Measurements from ENCODE around the gene FAR1.

The FAR1 gene

DNA sequence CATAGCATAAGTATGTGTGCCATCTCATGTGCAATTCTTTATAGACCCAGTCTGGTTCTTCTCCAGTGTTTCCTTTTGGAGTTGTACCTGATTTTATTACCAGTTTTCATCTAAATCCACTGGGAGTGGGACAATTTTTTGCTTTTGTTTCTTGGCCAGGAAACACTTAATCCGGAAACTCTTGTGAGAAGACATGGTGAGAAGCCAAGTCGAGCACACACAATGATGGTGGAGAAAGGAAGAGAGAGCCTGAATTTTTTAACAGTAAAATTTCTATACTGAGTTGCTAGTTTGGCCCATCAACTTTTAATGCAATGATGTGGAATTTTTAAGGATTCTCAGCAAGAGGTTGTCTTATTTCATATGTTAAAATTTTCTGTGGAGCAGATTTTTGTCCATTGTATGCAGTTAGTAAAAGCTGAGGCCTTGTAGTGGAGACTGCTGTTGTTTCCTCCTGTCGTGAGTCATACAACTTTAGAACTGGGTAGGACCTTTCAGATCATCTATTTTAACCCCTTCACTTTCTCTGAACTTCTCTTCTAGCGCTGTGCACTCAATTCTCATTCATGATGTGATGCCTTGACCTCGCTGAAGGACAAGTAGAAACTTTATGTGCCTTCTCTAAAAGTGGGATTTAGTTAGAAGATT is 17.1 kb downstream of the FAR1 start:
- H3K27me3 ChIP-seq (ENCODE audit: insufficient read depth, insufficient read length) = no peaks in the 10 kb centered on the region
- peaks cover 3% of the 10 kb centered on the region for H3K36me3 ChIP-seq (ENCODE audit: insufficient read depth, insufficient read length, low read length)
- no peak overlapping the region for H3K4me3 ChIP-seq (ENCODE audit: insufficient read length, low read depth)
- H3K9me3 ChIP-seq (ENCODE audit: insufficient read depth, low read length) = no peaks in the 10 kb centered on the region
- H3K9ac ChIP-seq (ENCODE audit: insufficient read length, low read depth) = no peak overlapping the region
- no peaks in the 10 kb centered on the region for H3K4me1 ChIP-seq (ENCODE audit: insufficient read depth, insufficient read length)
- TF ChIP-seq SUZ12 (IDR thresholded peaks at IDR 0.05; ENCODE audit: extremely low read depth, insufficient read depth, insufficient read length) (no peak), ZNF274 (IDR thresholded peaks at IDR 0.05; ENCODE audit: low read depth, low read length) (no peak), YY1 (IDR thresholded peaks at IDR 0.05; ENCODE audit: insufficient read depth, insufficient read length) (no peak)
- no peak for DNase-seq (ENCODE audit: low read depth, low spot score)

DNA sequence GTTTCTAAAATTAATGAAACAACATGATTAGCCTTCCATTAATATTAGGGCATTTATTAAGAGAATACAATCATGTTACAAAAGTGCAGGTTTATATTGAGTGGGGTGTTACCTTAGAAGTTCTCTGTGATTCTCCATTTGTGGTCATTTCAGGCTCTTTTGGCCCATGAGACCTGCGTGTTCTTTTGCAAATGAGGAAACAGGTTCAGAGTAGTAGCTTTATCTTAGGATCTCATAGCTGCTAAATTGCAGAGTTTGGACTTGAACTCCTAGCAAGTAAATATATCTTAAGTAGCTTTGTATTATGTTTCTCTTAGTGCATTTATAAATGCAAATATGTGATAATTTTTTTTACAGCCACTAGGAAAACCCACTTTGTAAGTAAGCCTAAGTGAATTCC is 18.3 kb downstream of the FAR1 start:
- Histone ChIP-seq H3K27me3 (ENCODE audit: insufficient read depth, insufficient read length) (no peaks in the 10 kb centered on the region), H3K4me1 (ENCODE audit: insufficient read depth, insufficient read length) (no peaks in the 10 kb centered on the region), H3K9ac (ENCODE audit: insufficient read length, low read depth) (no peak overlapping the region), H3K9me3 (ENCODE audit: insufficient read depth, low read length) (no peaks in the 10 kb centered on the region), H3K36me3 (ENCODE audit: insufficient read depth, insufficient read length, low read length) (peaks cover 6% of the 10 kb centered on the region), H3K4me3 (ENCODE audit: insufficient read length, low read depth) (no peak overlapping the region)
- no peak for TF ChIP-seq YY1 (IDR thresholded peaks at IDR 0.05; ENCODE audit: insufficient read depth, insufficient read length)
- DNase-seq (ENCODE audit: low read depth, low spot score) = no peak

GRCh38 chr11:13687271-13687670 is 18.8 kb downstream of the FAR1 start:
- no peaks in the 10 kb centered on the region for H3K27me3 ChIP-seq (ENCODE audit: insufficient read depth, insufficient read length)
- TF ChIP-seq SUZ12 (IDR thresholded peaks at IDR 0.05; ENCODE audit: extremely low read depth, insufficient read depth, insufficient read length) = no peak
- no peak for TF ChIP-seq ZNF274 (IDR thresholded peaks at IDR 0.05; ENCODE audit: low read depth, low read length)
- no peak for TF ChIP-seq YY1 (IDR thresholded peaks at IDR 0.05; ENCODE audit: insufficient read depth, insufficient read length)
- H3K4me1 ChIP-seq (ENCODE audit: insufficient read depth, insufficient read length) = no peaks in the 10 kb centered on the region
- H3K4me3 ChIP-seq (ENCODE audit: insufficient read length, low read depth) = no peak overlapping the region
- peaks cover 6% of the 10 kb centered on the region for H3K36me3 ChIP-seq (ENCODE audit: insufficient read depth, insufficient read length, low read length)
- H3K9ac ChIP-seq (ENCODE audit: insufficient read length, low read depth) = no peak overlapping the region
- no peaks in the 10 kb centered on the region for H3K9me3 ChIP-seq (ENCODE audit: insufficient read depth, low read length)
- DNase-seq (ENCODE audit: low read depth, low spot score) = no peak

- Histone ChIP-seq H3K36me3 (ENCODE audit: insufficient read depth, insufficient read length, low read length) (peaks cover 22% of the 10 kb centered on the region), H3K9ac (ENCODE audit: insufficient read length, low read depth) (no peak overlapping the region)
Observed at GRCh38 chr11:13691286-13691899, 22.9 kb downstream of the FAR1 start.

DNA sequence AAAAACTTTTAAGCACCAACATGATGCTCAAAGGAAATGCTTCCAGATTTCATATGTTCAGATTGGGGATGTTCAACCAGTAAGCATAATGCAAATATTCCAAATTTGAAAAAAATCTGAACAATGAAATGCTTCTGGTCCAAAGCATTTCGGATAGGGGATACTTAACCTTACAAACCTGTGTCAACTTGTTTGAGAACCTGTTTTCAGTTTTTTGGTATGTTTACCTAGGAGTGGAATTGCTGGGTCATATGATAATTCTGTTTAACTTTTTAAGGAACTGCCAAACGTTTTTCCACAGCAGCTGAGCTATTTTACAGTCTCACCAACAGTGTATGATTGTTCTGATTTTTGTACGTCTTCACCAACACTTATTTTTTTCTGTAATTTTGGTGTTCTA is 23.7 kb downstream of the FAR1 start:
- H3K4me3 ChIP-seq (ENCODE audit: insufficient read length, low read depth) = no peak overlapping the region
- no peaks in the 10 kb centered on the region for H3K4me1 ChIP-seq (ENCODE audit: insufficient read depth, insufficient read length)
- H3K27me3 ChIP-seq (ENCODE audit: insufficient read depth, insufficient read length) = no peaks in the 10 kb centered on the region
- no peak overlapping the region for H3K9ac ChIP-seq (ENCODE audit: insufficient read length, low read depth)
- no peaks in the 10 kb centered on the region for H3K9me3 ChIP-seq (ENCODE audit: insufficient read depth, low read length)
- TF ChIP-seq ZNF274 (IDR thresholded peaks at IDR 0.05; ENCODE audit: low read depth, low read length) = no peak
- TF ChIP-seq YY1 (IDR thresholded peaks at IDR 0.05; ENCODE audit: insufficient read depth, insufficient read length) = no peak
- no peak for TF ChIP-seq SUZ12 (IDR thresholded peaks at IDR 0.05; ENCODE audit: extremely low read depth, insufficient read depth, insufficient read length)
- DNase-seq (ENCODE audit: low read depth, low spot score) = no peak
- H3K36me3 ChIP-seq (ENCODE audit: insufficient read depth, insufficient read length, low read length) = peaks cover 28% of the 10 kb centered on the region

More at GRCh38 chr11:13691286-13691899, 22.9 kb downstream of the FAR1 start:
- no peaks in the 10 kb centered on the region for H3K27me3 ChIP-seq (ENCODE audit: insufficient read depth, insufficient read length)
- no peak overlapping the region for H3K4me3 ChIP-seq (ENCODE audit: insufficient read length, low read depth)
- H3K9me3 ChIP-seq (ENCODE audit: insufficient read depth, low read length) = no peaks in the 10 kb centered on the region
- H3K4me1 ChIP-seq (ENCODE audit: insufficient read depth, insufficient read length) = no peaks in the 10 kb centered on the region
- no peak for DNase-seq (ENCODE audit: low read depth, low spot score)
- TF ChIP-seq SUZ12 (IDR thresholded peaks at IDR 0.05; ENCODE audit: extremely low read depth, insufficient read depth, insufficient read length) = no peak
- TF ChIP-seq ZNF274 (IDR thresholded peaks at IDR 0.05; ENCODE audit: low read depth, low read length) = no peak
- TF ChIP-seq YY1 (IDR thresholded peaks at IDR 0.05; ENCODE audit: insufficient read depth, insufficient read length) = no peak

DNA sequence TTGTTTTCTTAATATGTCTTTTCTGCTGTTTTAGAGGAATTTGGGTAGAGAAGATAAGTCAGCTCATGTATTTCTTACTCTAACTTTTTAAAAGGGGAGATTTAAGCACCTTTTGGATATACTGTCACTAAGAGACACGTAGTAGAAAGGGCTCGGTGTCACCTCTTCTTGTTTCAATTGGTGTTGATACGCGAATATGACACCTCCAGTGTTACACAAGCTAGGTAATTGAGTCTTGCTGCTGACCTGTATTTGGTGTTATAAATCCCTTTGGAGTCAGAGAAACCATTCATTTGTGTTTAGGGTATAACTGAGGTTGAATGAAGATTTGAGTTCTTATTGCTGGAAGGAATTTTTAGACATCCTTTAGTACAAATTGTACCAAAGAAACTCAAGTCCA is 25.6 kb downstream of the FAR1 start:
- Histone ChIP-seq H3K36me3 (ENCODE audit: insufficient read depth, insufficient read length, low read length) (peaks cover 31% of the 10 kb centered on the region), H3K9ac (ENCODE audit: insufficient read length, low read depth) (no peak overlapping the region), H3K27me3 (ENCODE audit: insufficient read depth, insufficient read length) (no peaks in the 10 kb centered on the region), H3K9me3 (ENCODE audit: insufficient read depth, low read length) (no peaks in the 10 kb centered on the region), H3K4me3 (ENCODE audit: insufficient read length, low read depth) (no peak overlapping the region), H3K4me1 (ENCODE audit: insufficient read depth, insufficient read length) (no peaks in the 10 kb centered on the region)
- no peak for TF ChIP-seq YY1 (IDR thresholded peaks at IDR 0.05; ENCODE audit: insufficient read depth, insufficient read length)
- no peak for DNase-seq (ENCODE audit: low read depth, low spot score)

DNA sequence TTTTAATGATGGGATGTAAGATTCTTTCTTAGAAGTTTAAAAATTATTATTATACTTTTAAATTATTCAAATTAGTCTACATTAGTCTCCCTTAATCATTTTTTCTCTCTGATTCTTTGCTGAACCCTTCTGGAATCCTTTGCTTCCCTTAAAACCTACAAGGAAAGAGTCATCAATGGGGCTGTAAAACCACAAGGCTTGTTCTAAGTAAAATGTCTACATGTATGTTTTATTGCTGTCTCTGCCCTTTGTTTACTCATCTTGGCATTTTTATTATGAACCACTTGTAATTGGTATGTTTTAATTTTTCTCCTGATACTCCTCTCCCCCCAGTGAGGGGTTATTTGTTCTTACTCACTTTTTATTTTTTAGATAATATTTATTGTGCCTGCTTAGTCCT is 27.4 kb downstream of the FAR1 start:
- H3K27me3 ChIP-seq (ENCODE audit: insufficient read depth, insufficient read length) = no peaks in the 10 kb centered on the region
- peaks cover 41% of the 10 kb centered on the region for H3K36me3 ChIP-seq (ENCODE audit: insufficient read depth, insufficient read length, low read length)
- TF ChIP-seq YY1 (IDR thresholded peaks at IDR 0.05; ENCODE audit: insufficient read depth, insufficient read length) (no peak), ZNF274 (IDR thresholded peaks at IDR 0.05; ENCODE audit: low read depth, low read length) (no peak), SUZ12 (IDR thresholded peaks at IDR 0.05; ENCODE audit: extremely low read depth, insufficient read depth, insufficient read length) (no peak)
- no peak for DNase-seq (ENCODE audit: low read depth, low spot score)
- no peaks in the 10 kb centered on the region for H3K9me3 ChIP-seq (ENCODE audit: insufficient read depth, low read length)
- H3K9ac ChIP-seq (ENCODE audit: insufficient read length, low read depth) = no peak overlapping the region
- H3K4me3 ChIP-seq (ENCODE audit: insufficient read length, low read depth) = no peak overlapping the region
- H3K4me1 ChIP-seq (ENCODE audit: insufficient read depth, insufficient read length) = no peaks in the 10 kb centered on the region

Measured in NT2/D1 (cell line).